Pons (tissue), 1 donor: ENCODE measurements around the gene RNF212B.

Source experiments
- DNase-seq: peaks from one replicate; pipeline ENCODE4 v3.0.0-alpha.2; 2016; ENCODE audit warnings: low spot score

Gene RNF212B

GRCh38 chr14:23296012-23296777, 58.5 kb downstream of the RNF212B start:
- peak; percentile 76 for DNase-seq

- no peak for DNase-seq
These were observed 59.4 kb downstream of the RNF212B start for GRCh38 chr14:23297096-23297495.

- no peak for DNase-seq
These were observed 60.0 kb downstream of the RNF212B start for GRCh38 chr14:23297611-23298277.

- peak; percentile 90 for DNase-seq
These were observed 61.6 kb downstream of the RNF212B start for GRCh38 chr14:23299211-23299957.

GRCh38 chr14:23299986-23300686, 62.4 kb downstream of the RNF212B start:
- no peak for DNase-seq

GRCh38 chr14:23300687-23301223, 63.0 kb downstream of the RNF212B start:
- DNase-seq = peak; percentile 68

- DNase-seq = peak; percentile 99
These were observed 63.7 kb downstream of the RNF212B start for GRCh38 chr14:23301288-23301968.

GRCh38 chr14:23301969-23302289, 64.2 kb downstream of the RNF212B start:
- DNase-seq = no peak

- DNase-seq = peak; percentile 58
These were observed 64.8 kb downstream of the RNF212B start, which contains the start of gene PPP1R3E for GRCh38 chr14:23302290-23303225. TSS of gene PPP1R3E (minus strand) at chr14:23302859. CDS start at chr14:23302576, 283 bp downstream.

GRCh38 chr14:23306412-23307145, 68.8 kb downstream of the RNF212B start, which contains the start of gene BCL2L2:
TSS of gene BCL2L2 (plus strand) at chr14:23306833. CDS start at chr14:23307768, 935 bp downstream.
- peak; percentile 86 for DNase-seq

GRCh38 chr14:23307146-23307530, 69.4 kb downstream of the RNF212B start:
- peak; percentile 24 for DNase-seq

GRCh38 chr14:23307687-23308644, 70.2 kb downstream of the RNF212B start:
- DNase-seq = no peak

GRCh38 chr14:23308721-23309445, 71.1 kb downstream of the RNF212B start:
- no peak for DNase-seq

- DNase-seq = no peak
These were observed 72.8 kb downstream of the RNF212B start for GRCh38 chr14:23310546-23310945.

- no peak for DNase-seq
These were observed 78.6 kb downstream of the RNF212B start for GRCh38 chr14:23316300-23316699.

GRCh38 chr14:23319746-23320583, 82.2 kb downstream of the RNF212B start:
- DNase-seq = no peak
